NCI-H2029 (cell line): ENCODE data around the gene SMARCA4.
A peak's percentile ranks its signal among the peaks of the same experiment; 100 is the strongest.

ENCODE experiments used
- DNase-seq: peaks from one replicate; lab custom pipeline; 2025; lab: John Stamatoyannopoulos, UW

The SMARCA4 gene

GRCh38 chr19:11033763-11034162 lies 72.9 kb downstream of the SMARCA4 start:
- DNase-seq, result no peak

GRCh38 chr19:11034449-11035213 lies 73.8 kb downstream of the SMARCA4 start:
- DNase-seq, result no peak

GRCh38 chr19:11035441-11036377 lies 74.9 kb downstream of the SMARCA4 start:
- DNase-seq, result peak; percentile 70

- DNase-seq, result no peak
Observed at GRCh38 chr19:11038511-11038910, 77.7 kb downstream of the SMARCA4 start.

GRCh38 chr19:11041194-11041593 lies 80.4 kb downstream of the SMARCA4 start:
- DNase-seq, result no peak

GRCh38 chr19:11041966-11042627 lies 81.3 kb downstream of the SMARCA4 start:
- DNase-seq, result peak; percentile 29

- DNase-seq, result no peak
Observed at GRCh38 chr19:11044431-11044830, 83.6 kb downstream of the SMARCA4 start.

- DNase-seq, result no peak
Observed at GRCh38 chr19:11045536-11045935, 84.7 kb downstream of the SMARCA4 start.

GRCh38 chr19:11046605-11047354 lies 86.0 kb downstream of the SMARCA4 start:
- no peak for DNase-seq

GRCh38 chr19:11047866-11048265 lies 87.0 kb downstream of the SMARCA4 start:
- DNase-seq, result no peak

GRCh38 chr19:11050323-11051114 lies 89.7 kb downstream of the SMARCA4 start:
- DNase-seq, result no peak

GRCh38 chr19:11053817-11054195 lies 93.0 kb downstream of the SMARCA4 start:
- no peak for DNase-seq

- DNase-seq, result no peak
Observed at GRCh38 chr19:11054200-11054599, 93.4 kb downstream of the SMARCA4 start.

GRCh38 chr19:11054628-11055027 lies 93.8 kb downstream of the SMARCA4 start:
- no peak for DNase-seq

- DNase-seq, result no peak
Observed at GRCh38 chr19:11058246-11059030, 97.6 kb downstream of the SMARCA4 start.

GRCh38 chr19:11059511-11060358 lies 98.9 kb downstream of the SMARCA4 start:
- no peak for DNase-seq

GRCh38 chr19:11061952-11062351 lies 101.1 kb downstream of the SMARCA4 start:
- DNase-seq, result no peak

GRCh38 chr19:11063434-11063833 lies 102.6 kb downstream of the SMARCA4 start:
- no peak for DNase-seq

GRCh38 chr19:11064831-11065303 lies 104.0 kb downstream of the SMARCA4 start:
- DNase-seq, result no peak
